T-helper 2 cell treated with Interferon-gamma antibody and Interleukin-4, amounts not matched to agents 100 ng/mL and 5 ng/mL, for 36 hours (primary cell): ENCODE data around the gene UBE3D. TPM values are rescaled to one million over a fixed set of nuclear protein-coding genes. Genes with fewer than 3 reads are reported as not detected.
"Not testable (repeated sequence)": the region's sequence is repeated elsewhere in the genome, so short reads cannot be mapped to it uniquely, and the experiment has no call there.

Experiments
- intact Hi-C: fragments of 100-400 bp; cut with micrococcal nuclease; formaldehyde crosslinking; loops from one replicate; pipeline ENCODE4 v1.15.1; 2023
- total RNA-seq: library from RNA; stranded (reverse); gene quantifications from 2 replicates; pipeline ENCODE4 v1.2.3, GENCODE V29; 2022

Gene UBE3D
- total RNA-seq, 1 donor from 2014 or later = 6.4 TPM

DNA sequence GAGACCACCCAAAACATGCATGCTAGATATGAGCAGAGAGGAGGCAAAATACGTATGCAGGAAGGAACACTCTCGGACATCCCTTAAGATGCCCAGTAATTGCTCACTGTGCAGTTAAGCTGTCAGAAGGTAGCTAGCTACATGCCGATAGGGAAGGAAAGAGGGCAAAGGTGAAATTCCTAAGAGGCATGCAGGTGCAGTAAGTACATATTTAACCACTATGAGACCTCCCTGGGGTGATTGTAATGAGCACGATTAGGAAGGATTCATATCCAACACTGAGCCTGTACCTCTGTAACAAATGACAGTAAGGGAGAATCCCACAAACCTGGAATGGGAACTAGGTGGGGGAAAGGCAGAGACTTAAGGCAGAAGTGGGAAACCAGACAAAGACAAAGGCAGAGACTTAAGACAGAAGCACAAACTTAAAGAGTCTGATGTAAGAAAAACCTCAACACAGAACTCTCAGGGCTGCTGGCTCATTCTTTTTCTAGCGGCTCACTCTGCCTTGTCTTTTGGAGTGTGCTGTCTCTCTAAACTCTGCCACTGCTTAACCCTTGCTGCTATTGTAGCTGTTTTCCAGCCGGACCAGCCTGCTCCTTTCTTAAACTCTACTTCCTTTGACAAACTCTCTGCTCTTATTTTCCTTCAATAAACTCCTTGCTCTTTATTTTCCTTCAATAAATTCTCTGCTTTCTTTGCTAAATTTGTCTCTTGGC lies 148.1 kb downstream of the UBE3D start:
- intact Hi-C loops = no loop called here

DNA sequence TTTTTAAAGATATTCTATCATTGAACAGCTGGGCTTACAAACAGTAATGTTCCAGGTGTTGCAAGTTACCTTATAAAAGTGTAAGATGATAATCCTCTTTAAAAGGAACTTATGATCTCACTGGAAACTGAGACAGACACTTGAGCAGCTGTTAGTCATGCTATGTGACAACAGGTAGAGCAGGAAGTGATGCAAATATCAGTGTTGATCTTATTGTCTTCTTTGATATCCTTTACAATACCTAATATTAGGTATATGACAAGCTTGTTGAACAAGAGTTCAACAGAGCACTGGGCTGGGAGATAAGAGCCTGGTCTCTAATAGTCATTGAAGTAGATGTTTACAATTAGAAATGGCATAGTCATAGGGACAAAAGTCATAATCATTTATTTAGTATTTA lies 150.0 kb downstream of the UBE3D start:
- intact Hi-C loops = no loop called here

DNA sequence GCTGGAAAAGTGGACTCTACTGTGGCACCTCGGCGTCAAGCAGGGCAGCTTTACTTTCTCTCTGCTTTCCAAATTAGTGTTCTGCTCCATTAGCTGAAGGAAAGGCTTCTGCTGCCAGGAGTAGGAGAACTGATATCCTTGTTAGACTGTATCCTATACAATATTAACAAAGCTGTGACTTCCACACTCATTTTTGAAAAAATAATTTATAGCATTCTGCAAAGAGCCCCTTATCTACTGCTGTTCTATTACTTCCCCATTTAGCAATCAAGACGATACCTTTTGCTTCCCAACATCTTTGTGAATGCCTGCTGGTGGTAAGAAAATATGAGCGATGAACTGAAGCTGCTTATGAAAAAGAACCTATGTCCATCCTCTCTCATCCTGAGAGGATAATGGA lies 151.1 kb downstream of the UBE3D start:
- intact Hi-C loops = no loop called here

DNA sequence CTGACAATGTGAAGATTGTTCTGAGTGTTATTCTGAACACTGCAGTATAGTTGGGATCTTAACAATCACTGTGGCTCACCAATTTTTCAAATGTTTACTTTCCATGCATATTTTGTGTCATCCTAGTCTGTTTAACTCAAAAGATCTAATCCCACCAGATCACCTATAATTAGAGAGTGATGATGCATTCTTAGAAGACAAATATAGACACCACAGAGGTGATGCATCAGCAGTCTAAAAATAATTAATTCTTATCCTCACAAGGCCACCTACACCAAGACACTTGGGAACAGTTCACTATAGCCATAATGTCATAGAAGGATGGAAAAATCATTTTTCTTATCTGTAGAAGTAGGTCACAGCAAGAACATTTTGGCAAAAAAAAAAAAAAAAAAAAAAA lies 154.8 kb downstream of the UBE3D start:
- intact Hi-C loops = no loop called here

DNA sequence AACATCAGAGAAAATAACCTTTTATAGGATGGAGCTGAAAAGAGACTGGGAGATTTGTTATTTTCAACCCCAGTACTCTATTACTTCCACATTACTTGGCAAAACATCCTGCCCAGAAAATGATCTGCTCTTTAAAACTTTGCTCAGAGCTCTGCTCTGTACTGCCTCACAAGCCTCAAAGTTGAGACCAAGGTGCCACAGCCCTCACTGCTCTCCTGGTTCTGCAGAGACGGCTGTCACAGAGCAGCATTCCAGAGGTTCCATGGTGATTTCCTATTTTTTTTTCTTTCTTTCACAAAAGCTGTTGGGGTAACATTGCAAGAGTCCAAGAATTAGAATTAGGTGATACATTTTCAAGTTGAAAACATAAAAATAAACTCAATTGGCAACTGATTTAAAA lies 155.2 kb downstream of the UBE3D start:
- intact Hi-C loops = no loop called here

DNA sequence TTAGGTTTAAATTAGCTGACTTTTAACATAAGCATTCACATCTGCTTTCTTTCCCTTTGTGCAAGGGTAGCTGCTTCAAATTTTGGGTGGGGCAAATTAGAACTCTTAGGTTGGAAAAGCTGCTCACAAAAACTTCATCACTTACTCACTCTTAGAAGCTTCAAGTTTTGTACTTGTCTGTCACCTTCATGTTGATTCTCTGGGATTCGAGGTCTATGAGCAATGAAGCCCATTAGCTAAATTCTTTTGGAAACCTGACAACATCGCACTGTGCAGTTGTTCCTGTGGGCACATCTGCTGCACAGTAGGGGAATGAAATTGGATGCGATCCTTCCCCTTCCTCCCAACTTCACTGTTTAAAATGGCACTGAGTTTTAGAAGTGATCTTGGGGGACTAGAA lies 156.1 kb downstream of the UBE3D start:
- intact Hi-C loops = no loop called here

DNA sequence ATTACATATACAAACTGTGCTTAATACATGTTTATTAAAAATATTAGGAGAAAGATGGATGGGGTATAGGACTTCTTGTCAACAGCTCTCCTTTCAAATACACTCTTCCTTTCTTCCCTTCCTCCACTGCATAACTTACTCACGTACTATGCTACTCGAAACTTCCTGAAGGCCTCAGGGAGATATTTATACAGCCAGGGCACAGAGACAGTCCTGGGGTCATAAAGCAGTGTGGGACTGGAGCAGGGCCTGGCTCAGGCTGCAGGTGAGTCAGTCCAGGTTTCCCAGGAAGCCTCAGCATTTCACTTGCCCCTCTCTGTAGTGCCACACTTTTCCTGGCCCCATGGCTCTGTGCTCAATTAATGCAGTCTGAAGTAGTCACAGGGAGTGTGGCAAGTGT lies 157.0 kb downstream of the UBE3D start:
- intact Hi-C loops = no loop called here

DNA sequence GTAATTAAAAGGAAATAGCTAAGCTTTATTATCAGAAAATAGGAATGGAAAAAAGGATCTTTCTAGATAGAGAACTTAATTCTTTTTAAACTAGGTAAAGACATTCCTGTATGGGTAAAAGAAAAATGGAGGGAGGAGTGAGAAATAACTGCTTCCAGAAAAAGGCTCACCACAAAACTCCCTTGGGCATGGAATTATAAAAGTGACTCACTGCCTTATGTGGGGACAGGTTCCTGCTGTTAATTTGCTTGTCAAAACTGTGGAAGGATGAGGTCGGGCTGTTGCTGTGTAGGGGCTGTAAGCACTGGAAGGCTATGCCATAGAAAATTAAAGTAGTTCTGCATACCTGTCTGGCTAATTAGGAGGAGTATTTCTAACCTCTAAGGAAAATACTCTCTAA lies 158.7 kb downstream of the UBE3D start:
- intact Hi-C loops = no loop called here

DNA sequence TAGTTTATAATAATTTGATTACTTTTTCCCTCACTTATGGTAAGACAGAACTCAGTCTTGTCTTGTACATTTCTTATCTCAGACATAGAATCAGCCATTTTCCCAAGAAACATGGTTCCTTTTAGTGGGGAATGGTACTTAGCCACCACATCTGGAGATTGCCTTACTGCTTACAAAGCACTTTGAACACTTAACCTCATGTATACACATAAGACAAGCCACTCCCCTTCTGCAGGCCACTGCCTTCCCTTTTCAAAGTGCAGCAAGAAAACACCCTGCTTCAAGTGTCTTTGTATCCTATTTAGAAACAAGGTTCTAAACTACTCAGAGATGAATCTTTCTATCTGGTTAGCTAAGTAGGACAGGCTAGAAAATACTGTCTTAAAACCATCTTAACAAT lies 159.2 kb downstream of the UBE3D start:
- intact Hi-C loops = no loop called here

DNA sequence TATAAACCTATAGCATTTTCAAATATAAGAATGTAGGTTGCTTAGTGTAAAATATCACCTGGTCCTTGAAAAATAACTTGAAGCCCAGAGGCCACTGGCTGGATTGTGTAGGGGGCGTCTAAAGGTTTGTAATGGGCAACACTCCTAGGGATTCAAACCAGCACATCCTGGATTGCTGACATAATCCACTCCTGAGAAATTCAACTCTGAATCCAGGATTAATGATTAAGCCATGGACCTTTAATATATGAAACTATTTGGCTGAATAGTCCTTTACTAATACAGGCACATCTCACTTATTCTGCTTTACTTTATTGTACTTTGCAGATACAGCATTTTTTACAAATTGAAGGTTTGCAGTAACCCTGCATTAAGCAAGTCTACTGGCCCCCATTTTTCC lies 160.8 kb downstream of the UBE3D start:
- intact Hi-C loops = no loop called here

DNA sequence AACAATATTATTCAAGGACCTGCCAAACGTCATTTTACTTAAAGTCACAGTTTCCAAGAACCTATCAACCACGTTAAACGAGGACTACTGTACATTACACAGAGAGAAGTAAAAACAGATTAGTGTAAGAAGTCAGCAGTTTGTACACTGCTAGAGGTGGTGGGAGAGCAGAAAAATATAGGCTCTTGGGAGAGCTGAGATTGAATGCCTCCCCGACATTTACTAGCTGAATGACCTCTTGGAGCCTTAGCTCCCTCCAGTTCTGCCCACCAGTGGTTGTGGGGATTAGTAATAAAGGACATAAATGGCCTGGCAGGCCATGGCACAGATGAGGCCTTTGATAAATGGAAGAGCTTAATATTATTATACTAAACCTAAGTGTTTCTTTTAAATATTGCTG lies 161.4 kb downstream of the UBE3D start:
- intact Hi-C loops = no loop called here

DNA sequence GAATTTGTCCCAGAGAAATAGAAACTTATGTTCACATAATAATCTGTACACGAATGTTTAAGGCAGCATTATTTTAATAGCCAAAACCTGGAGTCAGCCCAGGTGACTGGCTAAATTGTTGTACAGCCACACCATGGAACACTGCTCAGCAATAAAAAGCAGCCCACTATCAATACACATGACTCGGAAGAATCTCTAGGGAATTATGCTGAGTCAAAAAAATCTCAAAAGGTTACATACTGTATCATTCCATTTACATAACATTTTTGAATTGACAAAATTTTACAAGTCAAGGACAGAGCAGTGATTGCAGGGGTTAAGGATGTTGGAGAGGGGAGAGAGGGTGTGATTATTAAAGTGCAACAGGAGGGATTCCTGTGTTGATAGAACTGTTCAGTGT lies 163.4 kb downstream of the UBE3D start:
- intact Hi-C loops = no loop called here

DNA sequence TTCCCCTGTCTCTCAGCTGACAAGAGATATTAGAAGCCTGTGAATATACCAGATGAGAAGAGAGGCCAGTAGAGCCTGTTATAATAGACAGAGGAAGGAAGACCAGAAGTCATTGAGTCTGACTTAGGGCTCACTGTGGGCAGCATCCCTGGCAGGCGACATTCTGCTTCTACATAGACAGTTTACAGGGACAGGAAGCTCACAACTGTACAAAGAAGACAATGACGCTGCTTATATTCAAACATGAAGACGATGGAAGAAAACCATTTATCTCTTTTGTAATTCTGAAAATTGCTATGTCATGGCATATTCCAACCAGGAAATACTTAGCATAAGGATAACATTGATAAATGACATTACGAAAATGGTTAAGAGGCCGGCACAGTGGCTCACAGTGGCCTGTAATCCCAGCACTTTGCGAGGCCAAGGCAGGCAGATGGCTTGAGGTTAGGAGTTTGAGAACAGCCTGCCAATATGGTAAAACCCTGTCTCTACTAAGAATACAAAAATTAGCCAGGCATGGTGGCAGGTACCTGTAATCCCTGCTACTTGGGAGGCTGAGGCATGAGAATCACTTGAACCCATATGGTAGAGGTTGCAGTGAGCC lies 170.9 kb downstream of the UBE3D start:
- intact Hi-C loops = no loop called here

DNA sequence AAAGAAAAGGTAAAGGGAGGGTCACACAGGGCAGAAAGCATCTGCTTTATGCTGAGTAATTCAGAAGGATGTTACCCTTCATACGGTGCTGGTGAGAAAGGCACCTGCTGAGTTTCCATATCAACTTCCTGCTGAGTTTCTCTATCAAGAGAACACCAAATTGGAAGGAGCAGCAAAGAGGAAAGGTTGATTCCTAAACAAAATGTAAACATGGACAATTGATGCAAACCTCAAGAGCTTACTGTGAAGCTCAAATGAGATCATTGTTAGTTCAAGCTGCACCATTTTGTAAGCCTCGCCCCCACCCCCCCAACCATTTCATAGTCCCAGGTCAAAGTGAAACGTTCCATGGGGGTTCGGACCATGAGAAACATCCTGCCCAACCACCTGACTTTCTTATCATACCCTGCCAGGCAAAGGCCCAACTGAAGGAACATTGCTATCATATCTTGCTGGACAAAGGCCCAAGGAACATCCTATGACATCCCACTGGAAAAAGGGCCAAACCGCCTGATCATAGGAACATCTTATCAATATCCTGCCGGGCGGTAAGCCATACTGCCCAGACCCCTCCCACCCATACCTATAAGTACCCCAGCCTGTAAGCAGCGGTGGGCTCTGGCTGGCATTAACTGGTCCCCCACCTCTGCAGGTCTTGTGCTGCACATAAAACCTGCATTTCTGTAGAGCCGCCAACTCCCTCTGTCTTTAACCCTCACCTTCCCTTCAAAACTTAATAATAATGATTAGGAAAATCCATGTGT lies 171.6 kb downstream of the UBE3D start:
- intact Hi-C loops = no loop called here

DNA sequence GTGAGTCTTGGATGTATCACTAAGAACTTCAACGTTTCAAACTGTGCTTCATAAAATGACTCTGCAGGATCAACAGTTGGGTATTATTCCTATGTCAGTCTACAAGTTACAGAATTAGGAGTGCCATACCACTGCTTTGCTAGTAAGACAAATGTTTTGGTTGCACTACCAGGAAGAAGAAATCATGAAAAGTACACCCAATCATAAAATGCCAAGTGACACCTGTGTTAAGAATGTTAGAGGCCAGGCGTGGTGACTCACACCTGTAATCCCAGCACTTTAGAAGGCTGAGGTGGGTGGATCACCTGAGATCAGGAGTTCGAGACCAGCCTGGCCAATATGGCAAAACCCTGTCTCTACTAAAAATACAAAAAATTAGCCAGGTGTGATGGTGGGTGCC lies 174.1 kb downstream of the UBE3D start:
- intact Hi-C loops = not testable (repeated sequence)

DNA sequence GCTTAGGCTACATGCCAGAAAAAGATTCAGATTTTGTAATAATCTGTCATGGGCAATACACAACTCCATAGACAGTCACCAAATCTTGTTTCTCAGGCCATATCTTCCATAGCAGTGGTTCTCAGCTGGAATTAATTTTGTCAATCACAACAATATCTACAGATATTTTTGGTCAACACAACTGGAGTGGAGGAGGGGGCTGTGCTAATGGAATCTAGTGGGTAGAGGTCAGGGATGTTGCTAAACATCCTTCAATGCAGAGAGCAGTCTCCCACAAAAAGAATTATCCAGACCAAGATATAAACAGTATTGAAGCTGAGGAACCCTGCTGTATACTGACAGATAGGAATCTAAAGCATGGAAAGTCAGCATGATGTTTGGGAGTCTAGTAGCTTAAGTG lies 174.6 kb downstream of the UBE3D start:
- intact Hi-C loops = no loop called here

DNA sequence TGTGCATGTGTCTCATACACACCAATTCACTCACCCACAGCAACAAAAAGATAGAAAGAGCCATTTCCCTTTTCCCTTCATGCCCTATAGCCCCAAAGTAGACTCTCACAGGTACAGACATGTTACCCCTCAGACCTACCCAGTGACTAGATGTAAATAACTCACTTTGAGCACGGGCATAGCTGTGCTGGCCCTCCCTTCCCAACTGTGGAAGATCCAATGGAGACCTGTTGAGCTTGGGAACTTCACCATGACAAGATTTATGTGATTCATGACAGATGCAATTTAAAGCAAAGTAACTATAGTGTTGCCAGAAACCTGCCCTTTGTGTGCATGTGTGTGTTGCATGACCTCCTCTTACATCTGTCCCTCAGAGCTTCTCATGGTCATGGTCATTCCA lies 175.4 kb downstream of the UBE3D start:
- intact Hi-C loops = no loop called here

DNA sequence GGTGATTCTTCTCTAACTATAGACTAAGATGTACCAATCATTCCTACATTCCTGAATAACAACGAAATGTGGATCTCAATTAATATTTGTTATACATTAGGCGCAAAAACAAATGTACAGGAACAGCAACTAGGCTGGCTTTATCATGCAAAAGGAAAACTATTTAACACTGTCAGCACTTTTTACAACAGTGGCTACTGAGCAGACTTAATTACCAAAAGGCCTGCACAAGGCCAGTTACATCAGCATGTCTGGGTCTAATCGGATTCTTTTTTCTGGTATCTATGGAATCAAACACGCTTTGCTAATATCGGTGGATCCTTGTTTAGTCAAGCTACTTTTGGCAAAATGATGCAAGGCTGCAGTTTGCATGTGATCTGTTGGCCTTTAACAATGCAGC lies 176.5 kb downstream of the UBE3D start:
- intact Hi-C loops = no loop called here

DNA sequence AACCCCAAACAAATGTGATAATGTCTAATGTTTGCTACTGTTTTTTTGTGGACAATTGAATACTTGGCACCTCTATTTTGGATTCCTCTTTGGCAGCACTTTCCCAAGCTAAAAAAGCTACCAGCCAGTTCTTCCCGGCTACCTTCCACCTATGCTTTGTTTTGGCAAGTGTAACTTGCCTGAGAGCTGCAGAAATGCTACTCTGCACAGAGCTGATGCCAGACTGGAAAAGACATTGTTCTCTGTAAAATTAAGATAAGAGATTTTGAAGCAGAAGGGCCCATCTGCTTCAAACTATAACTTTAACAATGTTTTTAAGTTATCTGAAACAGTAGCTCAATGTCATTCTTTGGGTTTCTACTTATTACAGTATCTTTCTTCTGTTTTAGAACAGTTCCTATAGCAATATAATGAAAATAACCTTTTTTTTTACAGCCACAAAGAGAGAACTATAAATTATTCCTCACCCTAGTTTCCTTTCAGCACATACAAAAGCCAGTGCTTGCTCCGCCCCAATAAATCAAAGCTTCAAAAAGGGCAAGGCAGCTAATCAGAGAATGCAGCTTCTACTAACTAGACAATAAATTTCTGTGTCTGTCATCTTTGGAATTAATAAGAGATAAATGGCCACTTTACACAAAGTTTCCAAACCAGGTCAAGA lies 183.1 kb downstream of the UBE3D start:
- intact Hi-C loops = no loop called here

DNA sequence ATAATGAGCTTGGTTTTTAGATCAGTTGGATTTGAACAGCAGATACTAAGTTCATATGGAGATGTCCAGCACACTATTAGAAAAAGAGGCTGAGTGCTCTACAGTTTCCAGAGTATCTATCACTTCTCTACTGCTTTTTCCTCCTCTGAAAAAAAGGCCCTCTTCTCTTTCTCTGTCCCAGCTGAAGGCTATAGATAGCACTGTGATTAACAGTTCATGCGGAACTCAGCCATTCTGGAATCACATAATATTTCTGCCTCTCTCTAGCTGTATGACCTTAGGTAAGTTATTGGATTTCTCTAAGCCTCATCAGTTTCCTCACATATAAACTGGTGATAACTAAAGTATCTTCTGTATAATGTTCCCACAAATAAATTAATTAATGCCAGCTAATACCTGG lies 184.1 kb downstream of the UBE3D start:
- intact Hi-C loops = no loop called here

DNA sequence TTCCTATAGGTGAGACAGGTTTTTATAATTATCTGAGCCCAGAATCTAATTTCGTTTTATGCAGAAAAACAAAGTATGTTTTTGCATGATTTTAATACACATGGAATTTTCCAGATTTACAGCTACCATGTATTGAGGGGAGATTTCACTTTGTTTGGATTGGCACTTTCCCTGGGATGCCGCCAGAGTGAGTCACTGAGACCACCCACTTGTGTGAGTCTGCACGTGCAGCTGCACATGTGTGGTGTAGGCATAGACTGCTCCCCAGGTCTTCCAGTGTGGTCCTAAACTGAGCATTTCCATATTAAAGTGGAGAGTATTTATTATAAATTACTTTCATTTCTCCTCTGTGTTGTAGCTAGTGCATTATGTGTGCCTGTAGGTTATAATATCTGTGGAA lies 186.8 kb downstream of the UBE3D start:
- intact Hi-C loops = no loop called here
